Left forelimb (tissue), 1 donor: ENCODE measurements around the gene SCTR.
"Not testable (repeated sequence)": the region's sequence is repeated elsewhere in the genome, so short reads cannot be mapped to it uniquely, and the experiment has no call there.

Experiments used
- DNase-seq: peaks from one replicate; pipeline ENCODE4 v3.0.0-alpha.2; 2018; ENCODE audit warnings: low spot score

SCTR gene

DNA sequence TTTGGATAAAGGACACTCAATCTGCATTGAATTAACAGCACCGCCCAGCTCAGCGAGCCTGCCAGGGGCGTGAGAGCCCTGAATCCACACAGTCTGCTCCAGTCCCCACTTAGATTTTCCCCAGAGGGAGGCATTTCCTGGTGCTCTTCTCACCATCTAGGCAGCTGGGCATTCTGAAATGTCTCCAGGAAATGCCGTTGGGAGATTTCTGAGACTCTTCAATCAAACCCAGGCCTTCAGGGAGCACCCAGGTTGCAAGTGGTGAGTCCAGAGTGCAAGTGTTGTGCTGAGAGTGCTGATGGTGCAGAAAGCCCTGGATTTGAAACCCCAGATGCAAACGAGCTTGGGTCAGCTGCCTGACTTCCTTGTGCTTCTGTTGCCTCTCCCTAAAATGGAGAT lies 116.1 kb downstream of the SCTR start:
- DNase-seq: no peak

DNA sequence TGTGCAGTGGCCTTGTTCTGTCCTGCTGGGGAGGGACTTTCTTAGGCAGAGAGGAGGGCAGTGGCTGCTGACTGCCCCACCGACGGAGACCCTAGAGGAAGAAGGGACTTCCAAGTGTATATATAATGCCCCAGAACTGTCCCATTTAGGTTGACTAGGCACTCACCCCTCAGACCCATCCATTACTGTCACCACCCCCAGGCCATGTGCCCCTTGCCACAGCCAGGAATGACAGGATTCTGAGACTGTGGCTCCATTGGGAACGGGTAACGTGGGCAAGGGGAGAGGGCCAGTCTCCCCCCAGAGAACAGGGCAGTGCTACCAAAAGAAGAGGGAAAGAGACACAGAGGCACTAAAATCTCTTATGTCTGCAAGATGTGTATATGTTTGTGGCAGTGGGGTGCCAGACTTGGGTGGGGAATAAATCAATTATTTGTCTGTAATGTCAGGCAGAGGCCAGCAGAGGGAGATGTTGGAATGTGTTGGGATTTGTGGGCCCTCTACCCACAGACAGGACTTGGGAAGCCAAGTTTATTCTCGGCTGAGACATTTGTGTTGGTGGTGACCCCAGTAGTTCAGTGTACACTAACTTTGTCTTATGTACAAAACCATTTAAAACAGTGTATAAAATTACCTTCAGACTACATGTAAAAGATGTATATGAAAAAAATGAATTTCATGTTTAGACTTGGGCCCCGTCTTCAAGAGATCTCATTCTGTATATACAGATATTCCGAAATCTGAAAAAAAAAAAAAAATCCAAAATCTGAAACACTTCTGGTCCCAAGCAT lies 116.7 kb downstream of the SCTR start:
- no peak for DNase-seq

DNA sequence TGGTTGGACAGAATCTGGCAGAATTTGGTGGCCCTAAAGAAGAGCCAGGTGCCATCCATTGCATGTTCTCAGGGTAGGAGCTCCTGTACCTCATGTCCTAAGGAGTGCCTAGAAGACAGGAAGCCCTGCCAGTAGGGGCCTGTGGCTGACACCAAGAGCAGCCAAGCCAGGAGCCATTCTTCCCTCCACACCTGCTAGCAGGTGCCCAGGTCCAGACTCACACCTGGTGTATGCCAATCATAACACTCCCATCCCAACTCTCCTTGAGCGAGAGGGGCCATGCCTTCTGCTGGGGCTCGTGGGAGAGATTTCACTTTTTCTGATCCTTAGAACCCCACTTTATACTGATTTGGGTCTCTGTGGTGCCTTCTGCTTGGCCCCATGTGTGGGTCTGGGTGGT lies 119.1 kb downstream of the SCTR start:
- no peak for DNase-seq

DNA sequence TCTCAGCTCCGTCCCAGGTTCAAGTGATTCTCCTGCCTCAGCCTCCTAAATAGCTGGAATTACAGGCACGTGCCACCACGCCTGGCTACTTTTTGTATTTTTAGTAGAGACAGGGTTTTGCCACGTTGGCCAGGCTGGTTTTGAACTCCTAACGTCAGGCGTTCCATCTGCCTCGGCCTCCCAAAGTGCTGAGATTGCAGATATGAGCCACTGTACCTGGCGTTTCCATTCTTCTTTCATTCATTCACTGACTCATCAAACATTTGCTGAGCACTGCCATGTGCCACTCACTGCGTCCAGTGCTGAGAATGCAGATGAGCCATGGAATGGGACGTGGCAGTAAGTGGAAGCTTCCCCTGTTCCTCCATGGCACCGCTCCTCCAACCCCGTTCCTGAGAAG lies 120.7 kb downstream of the SCTR start:
- DNase-seq: not testable (repeated sequence)

DNA sequence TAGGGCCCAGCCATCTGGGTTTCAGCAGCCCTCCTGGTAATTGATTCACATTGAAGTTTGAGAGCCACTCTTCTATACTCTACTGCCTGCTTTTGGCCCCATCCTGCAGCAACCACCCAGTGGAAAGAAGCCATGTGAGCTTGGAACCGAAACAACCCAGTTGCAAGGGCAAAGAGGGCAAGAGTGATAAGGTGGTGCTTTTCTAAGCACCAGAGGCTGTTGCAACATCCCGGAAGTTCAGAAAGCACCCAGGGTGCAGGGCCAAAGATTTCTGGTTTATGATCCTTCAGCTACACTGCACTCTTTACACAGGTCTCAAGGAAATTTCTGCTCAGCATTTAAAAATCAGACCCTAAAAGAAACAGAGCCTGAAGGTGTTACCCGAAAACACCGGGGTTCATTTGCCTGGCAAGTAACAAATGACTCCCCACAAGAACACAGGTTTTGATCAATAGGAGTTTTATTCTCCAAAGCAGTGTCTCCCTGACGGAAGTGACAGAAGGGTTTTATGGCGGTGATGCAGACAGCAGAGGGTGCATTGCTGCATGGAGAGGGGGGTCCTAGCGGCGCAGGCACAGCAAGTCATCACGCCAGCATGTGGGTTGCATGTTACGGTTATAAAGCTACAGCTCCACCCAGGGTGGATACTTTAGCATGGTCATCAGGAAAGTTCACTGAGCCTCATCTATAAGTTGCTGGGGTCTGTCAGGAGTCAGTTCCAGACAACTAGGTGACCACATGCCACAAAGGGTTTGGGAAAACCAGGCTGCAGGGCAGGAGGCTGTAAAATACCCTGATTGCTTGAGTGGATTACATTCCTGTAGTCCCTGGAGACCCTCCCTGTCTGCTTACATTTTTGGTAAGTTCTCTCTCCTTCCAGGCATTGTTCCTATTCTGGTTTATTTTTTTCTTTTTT lies 121.4 kb downstream of the SCTR start:
- no peak for DNase-seq

DNA sequence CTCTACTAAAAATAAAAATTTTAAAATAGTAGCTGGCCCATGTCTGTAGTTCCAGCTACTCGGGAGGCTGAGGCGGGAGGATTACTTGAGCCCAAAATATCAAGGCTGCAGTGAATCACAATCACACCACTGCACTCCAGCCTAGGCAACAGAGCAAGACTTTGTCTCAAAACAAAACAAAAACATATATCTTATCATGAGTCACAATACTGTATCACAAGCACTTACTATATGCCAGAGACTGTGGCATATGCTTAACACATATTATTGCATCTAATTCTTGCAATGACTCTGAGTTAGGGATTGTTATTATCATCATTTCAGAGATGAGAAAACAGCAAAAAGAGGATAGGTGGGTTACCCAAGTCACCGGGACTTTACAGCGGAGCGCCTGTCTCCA lies 122.2 kb downstream of the SCTR start:
- DNase-seq: no peak

DNA sequence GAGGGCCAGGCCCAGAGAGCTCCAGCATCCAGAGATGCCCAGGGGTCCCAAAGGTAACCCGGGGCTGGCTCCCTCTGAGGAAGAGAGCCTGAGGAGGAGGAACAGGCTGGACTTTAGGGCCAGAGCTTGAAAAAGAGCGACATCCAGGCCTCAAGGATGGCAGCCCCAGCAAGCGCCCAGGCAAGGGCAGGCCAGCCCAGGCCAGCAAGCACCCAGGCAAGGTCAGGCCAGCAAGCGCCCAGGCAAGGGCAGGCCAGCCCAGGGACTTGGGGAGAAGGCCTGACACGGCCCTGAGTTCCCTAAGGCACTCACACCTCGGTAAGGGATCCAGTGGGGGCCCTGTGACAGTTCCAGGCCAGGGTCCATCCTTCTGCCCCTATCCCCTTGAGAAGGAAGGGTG lies 127.1 kb downstream of the SCTR start:
- DNase-seq: no peak

DNA sequence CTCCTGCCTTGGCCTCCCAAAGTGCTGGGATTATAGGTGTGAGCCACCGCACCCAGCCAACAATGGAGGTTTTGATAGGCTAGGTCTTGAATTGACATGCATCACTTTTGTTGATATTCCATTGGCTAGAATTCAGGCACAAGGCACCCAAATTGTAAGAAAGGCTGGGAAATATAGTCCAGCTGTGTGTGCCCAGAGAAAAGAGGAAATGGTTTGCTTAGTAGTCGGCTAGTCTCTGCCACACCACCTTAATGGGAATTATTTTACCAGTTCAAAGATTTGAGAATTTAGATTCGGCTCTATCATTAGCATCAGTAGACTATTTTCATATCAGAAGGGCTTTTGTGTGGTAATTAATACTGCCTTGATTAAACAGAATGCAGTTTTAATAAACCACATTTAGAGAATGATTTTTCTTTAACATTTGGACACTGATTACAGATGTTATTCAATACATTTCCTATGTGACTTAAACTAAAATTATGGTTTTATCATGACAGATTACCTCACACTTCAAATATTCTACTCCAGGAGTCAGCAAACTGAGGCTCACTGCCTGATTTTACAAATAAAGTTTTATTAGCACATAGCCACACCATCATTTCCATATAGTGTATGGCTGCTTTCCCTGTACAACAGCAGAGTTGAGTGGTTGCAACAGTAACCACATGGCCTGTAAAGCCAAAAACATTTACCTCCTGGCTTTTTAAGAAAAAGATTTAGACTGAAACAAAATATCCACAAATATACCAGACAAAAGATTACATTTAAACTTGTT lies 130.1 kb downstream of the SCTR start:
- no peak for DNase-seq
